ENCODE results near the gene NPW. TPM values are rescaled to one million over a fixed set of nuclear protein-coding genes. Genes with fewer than 3 reads are reported as not detected.

The NPW gene
- total and polyA plus RNA-seq, 2 of the 8 experiments (the other 6 are each of a cell fraction or from before 2014, with no cell fraction given): 4.0 to 10.3 TPM

GRCh38 chr16:2003231-2003826 lies 16.3 kb upstream of the NPW start:
- peaks cover 6% of the 10 kb centered on the region; the same call in 1 of the 2 replicates for H3K79me1 ChIP-seq (ENCODE audit: low read depth, low read length)
- H3K4ac ChIP-seq (replicated peaks; ENCODE audit: insufficient read length, low read depth, low read length): no peak overlapping the region
- H2BK12ac ChIP-seq (ENCODE audit: low read depth, low read length): no peak overlapping the region
- no peak overlapping the region for H2AK5ac ChIP-seq (ENCODE audit: low read depth, low read length)
- H4K5ac ChIP-seq (ENCODE audit: insufficient read length, low read depth, low read length): no peak overlapping the region
- no peak overlapping the region for H2AFZ ChIP-seq (ENCODE audit: low read length)
- FAIRE-seq: no peak
- H4K20me1 ChIP-seq (replicated peaks in 1 of 2; ENCODE audit: control insufficient read depth in 1 of 2, insufficient read depth in 2 of 2, low read length in 2 of 2): peaks cover 29 to 64% of the 10 kb centered on the region in 2 experiments
- H2BK15ac ChIP-seq (ENCODE audit: low read length): no peak overlapping the region
- ChIA-PET POLR2A (ENCODE audit: partially characterized antibody) (interaction anchor here (0.6 to 4.7 kb wide), 15 partner anchors 10 to 151 kb away, joined by 3 to 37 read pairs (median 4); partner anchors contain the start of genes GFER, NPW, RNF151 and RPS2), CTCF (ENCODE audit: partially characterized antibody) (interaction anchor here (0.6 to 4.3 kb wide), 33 partner anchors 10 to 530 kb away, joined by 3 to 55 read pairs (median 5); partner anchors contain the start of genes NOXO1, NPW, NTHL1 and SYNGR3)
- H3K14ac ChIP-seq (ENCODE audit: insufficient read length): no peak overlapping the region
- DNase-seq (ENCODE audit: low read depth in 1 of 2, low spot score in 2 of 2): no peak
- H3K36me3 ChIP-seq (ENCODE audit: control insufficient read depth in 2 of 4, insufficient read depth in 4 of 4, low read length in 3 of 4): peaks cover 21 to 45% (median 35%) of the 10 kb centered on the region in 4 experiments
- H3K56ac ChIP-seq (replicated peaks; ENCODE audit: insufficient read length, low read depth, low read length): no peak overlapping the region
- no peak overlapping the region for H2BK120ac ChIP-seq (replicated peaks; ENCODE audit: low read depth, low read length)
- no peak overlapping the region for H2BK20ac ChIP-seq (ENCODE audit: low read length)
- no peak overlapping the region for H3K4me3 ChIP-seq (ENCODE audit: extremely low read depth in 1 of 4, insufficient read depth in 2 of 4, low read depth in 3 of 4, low read length in 4 of 4)
- H4K8ac ChIP-seq (ENCODE audit: extremely low read depth, insufficient read depth, low read length): no peak overlapping the region
- no peak overlapping the region for H3K18ac ChIP-seq (ENCODE audit: extremely low read depth, low read length)
- no peak overlapping the region for H3K23ac ChIP-seq (ENCODE audit: insufficient read length)
- 76% methylated on average over 8 of the region's 8 CpGs; no CpG with 5 or more reads in 1 of the 2 experiments for WGBS, 2 experiments (ENCODE audit: extremely low coverage in 1 of 2, insufficient coverage in 1 of 2, insufficient read length in 1 of 2, insufficient replicate concordance in 2 of 2, low coverage in 1 of 2, low lambda C conversion rate in 2 of 2, missing lambda C conversion rate in 1 of 2)
- no peak overlapping the region for H2BK5ac ChIP-seq (ENCODE audit: low read depth, low read length)
- H4K91ac ChIP-seq (replicated peaks; ENCODE audit: insufficient read length, low read length): no peak overlapping the region
- H3K4me2 ChIP-seq (ENCODE audit: insufficient read depth in 1 of 2, low read depth in 2 of 2, low read length in 2 of 2): no peak overlapping the region; a peak in 1 of 4 replicates
- H3K27me3 ChIP-seq (replicated peaks in 1 of 4; ENCODE audit: control insufficient read depth in 3 of 4, extremely low read depth in 1 of 4, insufficient read depth in 3 of 4, low read length in 3 of 4): no peaks in the 10 kb centered on the region
- no peak overlapping the region; the same call in 1 of the 2 replicates for H3K27ac ChIP-seq (ENCODE audit: low read depth, low read length)
- no peaks in the 10 kb centered on the region for H3K23me2 ChIP-seq (ENCODE audit: low read depth, low read length)
- peaks cover 0 to 28% (median 14%) of the 10 kb centered on the region in 4 experiments; a peak in 5 of 7 replicates for H3K4me1 ChIP-seq (replicated peaks in 1 of 4; ENCODE audit: control insufficient read depth in 3 of 4, insufficient read depth in 4 of 4, low read length in 3 of 4)
- H3K9ac ChIP-seq (replicated peaks in 1 of 4; ENCODE audit: extremely low read depth in 1 of 4, low read depth in 3 of 4, low read length in 3 of 4): no peak overlapping the region
- H3K79me2 ChIP-seq (ENCODE audit: control insufficient read depth in 1 of 2, insufficient read depth in 2 of 2, low read length in 2 of 2): peaks cover 14 to 41% of the 10 kb centered on the region in 2 experiments; a peak in 3 of 4 replicates
- H3K9me3 ChIP-seq (ENCODE audit: insufficient read depth in 2 of 2, low read depth in 1 of 2, low read length in 1 of 2): no peaks in the 10 kb centered on the region
- TF ChIP-seq CHD1 (IDR thresholded peaks at IDR 0.05; ENCODE audit: low read depth, low read length): no peak
- no peak for TF ChIP-seq BCL11A (IDR thresholded peaks at IDR 0.05; ENCODE audit: low read depth in 2 of 2, low read length in 2 of 2)
- no peak for TF ChIP-seq SP2 (IDR thresholded peaks at IDR 0.05; ENCODE audit: low read length)
- no peak for TF ChIP-seq RFX5 (IDR thresholded peaks at IDR 0.05; ENCODE audit: borderline replicate concordance, low read depth, low read length)
- no peak for TF ChIP-seq ASH2L (IDR thresholded peaks at IDR 0.05; ENCODE audit: low read length)
- no peak for TF ChIP-seq HDAC2 (IDR thresholded peaks at IDR 0.05; ENCODE audit: borderline replicate concordance in 1 of 2, low read depth in 2 of 2, low read length in 2 of 2)
- TF ChIP-seq, protein P1, sequence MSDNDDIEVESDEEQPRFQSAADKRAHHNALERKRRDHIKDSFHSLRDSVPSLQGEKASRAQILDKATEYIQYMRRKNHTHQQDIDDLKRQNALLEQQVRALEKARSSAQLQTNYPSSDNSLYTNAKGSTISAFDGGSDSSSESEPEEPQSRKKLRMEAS (IDR thresholded peaks at IDR 0.05): no peak
- no peak for TF ChIP-seq KDM5A (IDR thresholded peaks at IDR 0.05; ENCODE audit: low read length)
- TF ChIP-seq KDM1A (IDR thresholded peaks at IDR 0.05; ENCODE audit: borderline replicate concordance, low read length): no peak
